Fibroblast of pulmonary artery (primary cell): ENCODE data around the gene TMEM132D.

ENCODE experiments used
- DNase-seq: peaks from one replicate; pipeline ENCODE4 v3.0.0-alpha.2; 2010; ENCODE audit warnings: low read depth
- H3K4me3 ChIP-seq: replicated peaks from 2 replicates; pipeline ENCODE4 v1.5.1; 2011; ENCODE audit warnings: low read depth, mild to moderate bottlenecking, control low read depth, low read length, moderate library complexity
- TF ChIP-seq, protein P1 (sequence below): IDR thresholded peaks from 2 replicates; pipeline ENCODE4 v1.5.1; 2011; ENCODE audit warnings: mild to moderate bottlenecking, control low read depth, low read length, inconsistent platforms; ENCODE audit errors: missing control alignments

TMEM132D gene

GRCh38 chr12:129276361-129277060 lies 627.3 kb downstream of the TMEM132D start:
- H3K4me3 ChIP-seq, result no peak overlapping the region
- TF ChIP-seq, protein P1, sequence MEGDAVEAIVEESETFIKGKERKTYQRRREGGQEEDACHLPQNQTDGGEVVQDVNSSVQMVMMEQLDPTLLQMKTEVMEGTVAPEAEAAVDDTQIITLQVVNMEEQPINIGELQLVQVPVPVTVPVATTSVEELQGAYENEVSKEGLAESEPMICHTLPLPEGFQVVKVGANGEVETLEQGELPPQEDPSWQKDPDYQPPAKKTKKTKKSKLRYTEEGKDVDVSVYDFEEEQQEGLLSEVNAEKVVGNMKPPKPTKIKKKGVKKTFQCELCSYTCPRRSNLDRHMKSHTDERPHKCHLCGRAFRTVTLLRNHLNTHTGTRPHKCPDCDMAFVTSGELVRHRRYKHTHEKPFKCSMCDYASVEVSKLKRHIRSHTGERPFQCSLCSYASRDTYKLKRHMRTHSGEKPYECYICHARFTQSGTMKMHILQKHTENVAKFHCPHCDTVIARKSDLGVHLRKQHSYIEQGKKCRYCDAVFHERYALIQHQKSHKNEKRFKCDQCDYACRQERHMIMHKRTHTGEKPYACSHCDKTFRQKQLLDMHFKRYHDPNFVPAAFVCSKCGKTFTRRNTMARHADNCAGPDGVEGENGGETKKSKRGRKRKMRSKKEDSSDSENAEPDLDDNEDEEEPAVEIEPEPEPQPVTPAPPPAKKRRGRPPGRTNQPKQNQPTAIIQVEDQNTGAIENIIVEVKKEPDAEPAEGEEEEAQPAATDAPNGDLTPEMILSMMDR, result no peak
- no peak for DNase-seq

DNA sequence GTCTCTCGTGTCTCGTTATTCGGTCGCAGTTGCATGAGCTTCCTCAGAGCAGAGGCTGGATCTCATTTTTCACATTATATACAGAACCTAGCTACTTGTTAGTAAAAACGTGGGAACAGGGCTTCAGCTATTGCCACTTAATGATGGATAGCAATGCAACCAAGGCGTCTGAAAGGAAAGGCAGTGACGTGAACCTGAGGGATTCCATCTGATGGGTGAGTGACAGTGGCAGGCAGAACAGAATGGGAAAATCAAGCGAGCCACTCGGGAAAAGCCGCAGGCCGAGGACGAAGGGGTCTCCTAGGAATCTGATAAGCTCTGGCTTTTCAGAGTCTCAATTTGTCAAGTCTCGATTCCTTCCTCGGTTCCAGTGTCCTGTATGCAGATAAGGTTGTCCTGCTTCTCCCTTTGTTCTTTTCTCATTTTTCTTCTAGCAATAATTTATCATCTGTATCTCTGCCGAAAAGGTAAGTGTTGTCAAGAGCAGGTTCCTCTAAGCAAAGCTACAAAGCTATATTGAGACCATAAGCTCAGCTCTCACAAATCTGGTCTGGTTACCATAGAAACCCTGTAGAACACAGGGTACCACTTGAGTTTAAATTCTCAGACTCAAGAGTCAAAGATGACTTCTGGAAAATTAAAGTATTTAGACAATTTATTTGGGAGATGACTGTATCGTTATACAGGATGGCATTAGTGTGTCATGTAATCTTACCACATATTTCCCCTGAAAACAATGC lies 633.9 kb downstream of the TMEM132D start:
- H3K4me3 ChIP-seq, result no peak overlapping the region
- TF ChIP-seq, protein P1, result no peak
- no peak for DNase-seq

DNA sequence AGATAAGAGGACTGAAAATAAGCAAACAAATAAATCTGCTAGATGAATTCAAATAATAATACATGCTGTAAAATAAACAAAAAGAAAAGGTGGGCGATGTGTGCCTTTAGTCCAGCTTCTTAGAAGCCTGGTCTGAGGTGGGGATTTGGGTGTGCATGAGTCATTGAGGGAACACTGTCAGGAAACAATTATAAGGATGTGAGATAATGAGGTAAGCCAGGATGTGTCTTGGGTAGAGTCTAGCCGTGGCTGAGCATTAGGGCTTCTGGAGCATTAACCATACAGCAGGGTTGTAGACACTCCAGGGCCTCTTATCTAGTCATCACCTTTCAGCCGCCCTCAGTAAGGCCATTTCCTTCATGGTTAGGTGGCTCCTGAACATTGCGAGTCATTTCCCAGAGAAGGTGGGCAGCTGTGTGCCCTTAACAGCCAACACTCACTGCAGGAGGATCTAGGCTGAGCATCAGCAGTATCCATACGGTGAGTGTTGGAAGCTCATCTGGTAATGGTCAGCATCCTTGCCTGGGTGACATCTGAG lies 645.0 kb downstream of the TMEM132D start:
- DNase-seq, result no peak
- H3K4me3 ChIP-seq, result no peak overlapping the region
- TF ChIP-seq, protein P1, result no peak

DNA sequence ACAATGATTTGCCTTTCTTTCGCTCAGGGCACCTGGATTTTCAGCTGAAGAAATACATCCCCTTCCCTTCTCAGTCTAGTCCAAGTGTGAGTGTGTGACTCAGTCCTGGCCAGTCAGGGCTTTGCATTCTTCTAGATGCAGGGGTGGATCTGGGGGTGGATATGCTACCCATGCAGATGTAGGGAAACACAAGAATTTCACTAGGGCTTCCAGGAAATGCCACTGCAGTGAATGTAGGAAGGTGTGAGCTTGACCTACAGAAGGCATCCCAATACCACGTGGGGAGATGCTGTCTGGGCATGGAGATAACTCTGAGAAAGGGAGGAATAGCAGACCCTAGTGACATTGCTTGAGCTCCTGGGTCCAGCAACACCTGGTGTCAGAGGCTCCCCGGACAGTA lies 646.3 kb downstream of the TMEM132D start:
- DNase-seq, result no peak
- TF ChIP-seq, protein P1, result no peak

GRCh38 chr12:129246630-129247029 lies 657.2 kb downstream of the TMEM132D start:
- no peak overlapping the region for H3K4me3 ChIP-seq
- DNase-seq, result no peak
- TF ChIP-seq, protein P1, result no peak

More for the DNA sequence above, 646.3 kb downstream of the TMEM132D start:
- H3K4me3 ChIP-seq, result no peak overlapping the region

GRCh38 chr12:129245769-129246168 lies 658.1 kb downstream of the TMEM132D start:
- no peak overlapping the region for H3K4me3 ChIP-seq
- TF ChIP-seq, protein P1, result no peak

GRCh38 chr12:129241852-129242251 lies 662.0 kb downstream of the TMEM132D start:
- TF ChIP-seq, protein P1, result no peak
- H3K4me3 ChIP-seq, result no peak overlapping the region
- no peak for DNase-seq

More at GRCh38 chr12:129245769-129246168, 658.1 kb downstream of the TMEM132D start:
- no peak for DNase-seq
